NCI-H1436 (cell line): ENCODE measurements around the gene MARS2.
"Not testable (repeated sequence)": the region's sequence is repeated elsewhere in the genome, so short reads cannot be mapped to it uniquely, and the experiment has no call there.

ENCODE experiments used
- DNase-seq: peaks from one replicate; lab custom pipeline; 2025; lab: John Stamatoyannopoulos, UW

Gene MARS2

DNA sequence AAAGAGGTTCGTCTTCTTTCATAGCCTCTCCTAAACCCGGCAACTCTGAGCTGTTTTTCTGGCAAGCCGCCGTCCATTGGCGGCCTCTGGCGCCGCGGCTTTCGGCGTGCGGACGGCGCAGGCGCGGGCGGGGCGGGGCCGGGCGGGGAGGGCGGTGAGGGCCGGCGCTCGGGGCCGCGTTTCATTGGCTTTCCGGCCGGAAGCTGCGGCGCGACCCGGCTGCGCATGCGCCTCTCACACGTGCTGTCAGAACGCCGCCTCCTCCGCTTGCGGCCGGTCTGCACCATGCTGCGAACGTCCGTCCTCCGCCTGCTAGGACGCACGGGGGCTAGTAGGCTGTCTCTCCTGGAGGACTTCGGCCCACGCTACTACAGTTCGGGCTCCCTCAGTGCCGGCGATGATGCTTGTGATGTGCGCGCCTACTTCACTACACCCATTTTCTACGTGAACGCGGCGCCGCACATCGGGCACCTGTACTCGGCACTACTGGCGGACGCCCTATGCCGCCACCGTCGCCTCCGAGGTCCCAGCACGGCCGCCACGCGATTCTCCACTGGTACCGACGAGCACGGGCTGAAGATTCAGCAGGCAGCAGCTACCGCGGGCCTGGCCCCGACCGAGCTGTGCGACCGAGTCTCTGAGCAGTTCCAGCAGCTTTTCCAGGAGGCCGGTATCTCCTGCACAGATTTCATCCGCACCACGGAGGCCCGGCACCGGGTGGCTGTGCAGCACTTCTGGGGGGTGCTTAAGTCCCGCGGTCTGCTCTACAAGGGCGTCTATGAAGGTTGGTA is at the start of gene MARS2:
Gene MARS2 (plus strand): TSS at position 249 of the 791 bp plus-strand sequence. CDS start 37 bp downstream, at position 286.
- peak; percentile 82 for DNase-seq

DNA sequence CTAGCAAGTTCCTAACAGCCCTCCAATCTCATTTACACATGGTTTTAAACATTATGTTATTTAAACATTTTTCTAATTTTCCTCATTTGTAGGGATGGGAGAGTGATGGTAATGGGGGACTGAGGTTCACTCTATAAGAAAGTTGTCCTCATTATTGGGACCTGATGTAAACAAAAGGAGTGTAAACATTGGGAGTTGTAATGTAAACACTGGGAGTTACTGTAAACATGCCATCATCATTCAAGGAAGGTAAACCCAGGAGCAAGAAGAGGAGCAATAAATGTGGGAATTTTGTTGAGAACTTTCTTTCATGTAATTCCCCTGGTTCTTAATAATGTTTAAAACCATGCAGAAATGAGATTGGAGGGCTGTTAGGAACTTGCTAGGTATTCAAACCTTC is 47.6 kb upstream of the MARS2 start:
- DNase-seq, result no peak

DNA sequence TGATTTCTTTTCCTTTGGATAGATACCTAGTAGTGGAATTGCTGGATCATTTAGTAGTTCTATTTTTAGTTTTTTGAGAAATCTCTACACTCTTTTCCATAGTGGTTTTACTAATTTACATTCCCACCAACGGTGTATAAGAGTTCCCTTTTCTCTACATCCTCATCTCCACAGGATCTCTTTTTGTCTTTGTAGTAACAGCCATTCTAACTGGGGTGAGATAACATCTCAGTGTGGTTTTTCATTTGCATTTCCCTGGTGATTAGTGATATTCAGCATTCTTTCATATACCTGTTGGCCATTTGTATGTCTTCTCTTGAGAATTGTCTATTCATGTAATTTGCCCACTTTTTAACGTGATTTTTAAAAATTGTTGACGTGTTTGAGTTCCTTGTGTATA is 43.5 kb upstream of the MARS2 start:
- DNase-seq, result no peak

DNA sequence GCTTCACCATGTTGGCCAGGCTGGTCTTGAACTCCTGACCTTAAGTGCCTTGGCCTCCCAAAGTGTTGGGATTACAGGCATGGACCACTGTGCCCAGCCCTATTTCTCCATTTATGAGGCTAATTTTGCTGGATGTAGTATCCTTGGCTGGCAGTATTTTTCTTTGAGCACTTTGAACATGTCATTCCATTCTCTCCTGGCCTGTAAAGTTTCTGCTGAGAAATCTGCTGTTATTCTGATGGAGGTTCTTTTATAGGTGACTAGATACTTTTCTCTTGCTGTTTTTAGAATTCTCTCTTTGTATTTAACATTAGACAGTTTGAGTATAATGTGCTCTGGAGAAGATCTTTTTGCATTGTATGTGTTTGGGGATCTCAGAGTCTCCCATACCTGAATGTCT is 38.9 kb upstream of the MARS2 start:
- no peak for DNase-seq

DNA sequence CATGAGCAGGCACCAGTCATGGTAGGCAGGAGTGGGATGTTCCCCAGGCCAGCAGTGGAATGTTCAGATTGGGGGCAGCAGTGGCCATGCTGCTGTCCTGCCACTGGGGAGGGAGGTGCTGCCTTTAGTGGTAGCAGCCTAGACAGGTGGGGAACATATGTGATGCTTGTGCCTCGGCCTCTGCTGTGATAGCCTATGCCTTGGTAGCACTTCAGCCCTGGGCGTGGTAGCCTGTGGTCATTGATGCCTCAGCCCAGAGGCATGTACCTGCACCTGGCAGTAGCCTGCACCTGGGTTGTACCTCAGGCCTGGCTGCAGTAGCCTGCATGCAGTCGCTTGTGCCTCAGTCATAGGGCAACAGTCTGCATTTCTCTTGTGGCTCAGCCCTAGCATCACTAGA is 36.9 kb upstream of the MARS2 start:
- no peak for DNase-seq

DNA sequence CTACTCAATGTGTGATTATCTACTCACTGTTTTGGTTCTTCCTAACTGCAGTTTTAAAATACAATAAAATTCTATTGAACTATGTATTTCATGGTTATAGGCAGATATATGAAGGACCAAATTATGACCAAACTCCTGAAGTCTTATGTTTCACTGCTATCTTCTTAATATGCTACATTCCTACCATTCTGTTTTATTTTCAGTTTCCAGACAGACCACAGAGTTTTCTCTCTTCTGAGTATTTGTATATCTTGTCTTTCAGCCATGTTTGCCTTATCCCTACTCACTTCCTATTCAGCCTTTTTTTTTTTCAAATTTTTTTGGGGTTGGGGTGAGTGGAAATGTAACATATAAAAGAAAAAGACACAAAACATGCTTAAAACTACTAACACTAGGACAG is 36.1 kb upstream of the MARS2 start:
- DNase-seq, result no peak

DNA sequence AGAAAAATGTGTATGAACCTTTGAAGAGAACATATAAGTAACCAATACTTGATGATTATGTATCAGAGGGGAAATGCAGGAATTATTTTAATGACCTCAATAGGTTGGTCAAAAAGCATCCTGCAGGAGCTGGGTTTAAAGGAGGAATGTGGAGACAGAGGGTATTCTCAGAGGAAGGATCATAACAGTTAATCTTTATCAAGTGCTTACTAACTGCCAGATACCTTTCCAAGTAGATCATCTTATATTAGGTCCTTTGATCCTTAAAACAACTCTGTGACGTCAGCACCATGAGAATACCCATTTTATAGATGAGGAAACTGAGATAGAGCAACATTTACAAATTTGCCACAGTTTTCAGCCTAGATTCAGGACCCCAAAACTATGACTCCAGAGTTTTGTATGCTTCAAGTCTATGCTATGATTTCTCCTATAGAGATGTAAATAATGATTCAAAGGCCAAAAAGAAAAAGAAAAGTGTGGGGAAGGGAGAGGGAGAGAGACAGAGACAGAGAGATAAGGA is 32.7 kb upstream of the MARS2 start:
- DNase-seq, result no peak

DNA sequence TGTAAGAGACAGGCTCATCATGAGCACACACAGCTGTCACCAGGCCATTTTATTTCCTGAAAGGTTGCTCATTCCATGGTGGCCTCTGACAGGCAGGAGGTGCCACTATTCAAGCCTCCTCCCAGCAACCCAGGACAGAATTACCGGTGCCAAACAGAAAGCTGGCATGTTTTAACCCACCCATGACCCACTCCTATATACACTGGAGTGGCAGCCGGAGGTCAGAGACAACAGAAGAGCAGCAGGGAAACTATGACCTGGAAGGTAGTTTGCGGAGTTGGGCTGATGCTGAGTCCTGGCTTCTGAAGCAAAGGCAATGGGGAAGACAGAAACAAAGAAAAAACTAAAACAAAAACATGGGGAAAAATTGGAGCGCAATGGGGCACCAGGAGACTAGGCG is 32.1 kb upstream of the MARS2 start:
- DNase-seq, result no peak

DNA sequence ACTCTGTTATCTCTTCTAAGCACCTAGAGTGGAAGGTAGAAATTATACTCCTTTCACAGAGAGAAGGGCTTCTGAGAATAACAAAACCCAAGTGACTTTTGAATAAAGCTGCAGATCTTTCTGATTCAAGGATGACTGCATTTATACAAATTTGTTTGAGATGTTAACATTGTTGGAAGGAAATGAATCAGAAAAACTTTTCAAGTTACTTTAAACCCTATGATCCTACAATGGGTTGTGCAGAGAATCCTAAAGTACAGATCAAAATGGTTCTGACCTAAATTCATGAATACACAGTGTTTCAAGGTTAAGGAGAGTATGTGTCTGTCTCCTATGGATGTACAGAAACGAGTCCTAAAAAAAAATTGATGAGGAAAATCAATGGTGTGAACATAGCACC is 31.6 kb upstream of the MARS2 start:
- no peak for DNase-seq

DNA sequence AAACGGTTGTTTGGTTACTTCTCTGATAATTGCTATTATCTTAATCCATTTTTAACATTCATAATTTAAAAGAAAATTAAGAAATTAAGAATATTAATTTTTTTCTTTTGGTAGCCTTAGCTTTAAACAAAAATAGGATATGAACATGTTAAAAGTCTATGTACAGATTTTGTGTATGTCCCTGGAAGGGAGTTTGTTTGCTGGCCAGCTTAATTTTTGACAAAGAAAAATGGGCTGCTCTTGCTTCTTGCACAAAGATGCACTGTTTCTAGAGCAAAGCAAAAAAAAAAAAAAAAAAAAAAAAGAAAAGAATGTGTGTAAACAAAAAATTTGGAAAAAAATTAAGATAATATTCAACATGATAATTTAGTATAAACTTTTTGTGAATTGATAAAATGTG is 31.1 kb upstream of the MARS2 start:
- DNase-seq, result no peak

DNA sequence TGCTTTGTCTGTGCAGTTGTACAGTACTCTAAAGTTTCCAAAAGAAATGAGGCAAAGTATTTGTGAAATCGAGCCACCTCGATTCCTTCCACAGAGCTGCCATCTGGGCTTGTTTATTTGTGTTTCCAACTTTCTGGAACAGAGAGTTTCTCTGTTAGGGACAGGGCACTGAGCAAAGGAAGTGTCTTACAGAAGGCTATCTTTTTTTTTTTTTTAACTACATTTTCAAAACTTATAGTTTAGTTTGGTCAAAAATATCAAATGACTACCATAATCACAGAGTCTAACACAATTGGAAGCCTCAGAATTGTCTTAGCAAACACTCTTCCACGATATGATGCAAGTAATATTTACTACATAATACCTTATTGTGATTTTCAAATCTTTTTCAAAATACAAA is 30.6 kb upstream of the MARS2 start:
- DNase-seq, result no peak

DNA sequence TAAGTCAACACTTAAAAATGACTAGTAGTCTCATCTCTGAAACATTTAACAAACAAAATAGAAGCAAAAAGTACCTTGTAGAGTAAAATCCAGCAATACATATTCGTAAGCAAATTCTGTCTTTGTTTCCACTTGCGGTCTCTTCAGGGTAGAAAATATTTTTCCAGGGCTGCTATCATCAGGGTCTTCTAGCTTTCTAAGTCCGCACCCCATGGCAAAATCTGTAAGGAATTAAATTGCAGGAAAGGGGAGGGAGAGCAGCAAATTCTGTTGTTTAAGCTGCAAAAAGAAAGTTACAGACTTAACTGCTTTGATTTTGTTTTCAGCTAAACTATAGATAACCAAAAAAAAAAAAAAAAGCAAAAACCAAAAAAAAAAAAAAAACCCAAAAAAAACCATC is 29.9 kb upstream of the MARS2 start, which contains the start of gene RFTN2:
Gene RFTN2 (minus strand): TSS at position 342 of the 400 bp plus-strand sequence. CDS start 129 bp downstream, at position 213.
- no peak for DNase-seq

DNA sequence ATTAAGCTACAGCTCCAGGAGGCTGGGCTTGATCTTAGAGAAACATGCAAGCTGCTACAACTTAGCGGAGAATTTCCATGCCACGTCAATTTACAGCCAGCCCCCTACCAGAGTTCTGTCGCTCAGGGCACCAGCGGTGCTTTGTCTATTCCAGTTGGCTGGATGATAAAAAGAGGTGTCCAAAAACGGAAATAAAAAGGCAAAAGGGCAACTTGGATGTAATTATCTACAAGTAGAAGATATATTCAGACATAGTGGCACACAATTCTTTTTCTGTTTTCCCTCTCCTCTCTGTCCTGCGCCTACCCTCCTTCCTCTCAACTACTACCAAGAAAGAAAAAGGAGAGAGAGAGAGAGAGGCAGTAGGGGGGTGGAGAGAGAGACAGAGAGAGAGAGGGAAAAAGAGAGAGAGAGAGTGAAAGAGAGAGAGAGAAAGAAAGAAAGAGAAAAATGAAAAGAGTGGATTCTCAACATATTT is 29.4 kb upstream of the MARS2 start:
- no peak for DNase-seq

DNA sequence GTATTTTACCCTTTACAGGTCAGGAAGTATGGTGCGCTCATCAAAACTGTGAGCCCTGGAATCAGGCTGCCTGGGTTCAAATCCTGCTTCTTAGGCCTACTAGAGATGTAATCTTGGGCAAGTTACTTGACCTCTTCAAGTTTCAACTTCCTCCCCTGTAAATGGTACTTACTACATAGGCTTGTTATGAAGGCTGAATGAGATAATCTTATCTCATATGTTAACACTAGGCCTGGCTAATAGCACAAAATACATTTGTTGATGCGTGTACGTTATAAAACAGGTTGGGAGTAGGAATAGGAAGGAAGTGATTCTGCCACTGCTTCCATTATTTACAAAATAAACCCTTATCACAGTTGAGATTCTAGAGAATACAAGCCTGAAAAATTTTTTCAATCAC is 28.1 kb upstream of the MARS2 start:
- no peak for DNase-seq

DNA sequence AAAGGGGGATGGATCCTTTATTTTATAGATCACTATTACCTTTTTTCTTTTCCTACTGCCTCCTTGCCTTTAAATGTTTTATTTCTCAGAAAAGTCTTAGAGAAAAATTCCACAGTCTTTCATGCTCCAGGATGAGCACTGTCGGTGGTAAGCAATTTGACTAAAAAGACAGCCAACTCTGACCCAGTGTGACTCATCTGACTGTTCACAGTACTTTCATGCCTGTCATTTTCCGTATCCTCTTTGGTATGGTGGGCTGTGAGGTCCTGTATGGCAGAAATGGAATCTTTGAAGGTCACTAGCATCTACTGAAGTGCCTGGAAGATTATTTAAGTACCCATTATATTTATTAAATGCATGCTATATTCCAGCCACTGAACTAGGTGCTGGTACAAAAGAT is 27.7 kb upstream of the MARS2 start:
- no peak for DNase-seq

DNA sequence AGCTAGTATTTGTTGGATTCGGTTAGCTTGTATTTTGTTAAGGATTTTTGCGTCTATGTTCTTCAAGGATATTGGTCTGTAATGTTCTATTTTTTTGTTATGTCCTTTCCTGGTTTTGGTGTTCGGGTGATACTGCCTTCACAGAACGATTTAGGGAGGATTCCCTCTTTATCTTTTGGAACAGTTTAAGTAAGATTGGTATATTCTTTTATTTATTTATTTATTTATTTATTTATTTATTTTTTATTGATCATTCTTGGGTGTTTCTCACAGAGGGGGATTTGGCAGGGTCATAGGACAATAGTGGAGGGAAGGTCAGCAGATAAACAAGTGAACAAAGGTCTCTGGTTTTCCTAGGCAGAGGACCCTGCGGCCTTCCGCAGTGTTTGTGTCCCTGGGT is 10.0 kb upstream of the MARS2 start:
- DNase-seq, result not testable (repeated sequence)

DNA sequence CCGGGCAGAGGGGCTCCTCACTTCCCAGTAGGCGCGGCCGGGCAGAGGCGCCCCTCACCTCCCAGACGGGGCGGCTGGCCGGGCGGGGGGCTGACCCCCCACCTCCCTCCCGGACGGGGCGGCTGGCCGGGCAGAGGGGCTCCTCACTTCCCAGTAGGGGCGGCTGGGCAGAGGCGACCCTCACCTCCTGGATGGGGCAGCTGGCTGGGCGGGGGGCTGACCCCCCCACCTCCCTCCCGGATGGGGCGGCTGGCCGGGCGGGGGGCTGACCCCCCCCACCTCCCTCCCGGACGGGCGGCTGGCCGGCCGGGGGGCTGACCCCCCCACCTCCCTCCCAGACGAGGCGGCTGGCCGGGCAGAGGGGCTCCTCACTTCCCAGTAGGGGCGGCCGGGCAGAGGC is 9.2 kb upstream of the MARS2 start:
- not testable (repeated sequence) for DNase-seq

DNA sequence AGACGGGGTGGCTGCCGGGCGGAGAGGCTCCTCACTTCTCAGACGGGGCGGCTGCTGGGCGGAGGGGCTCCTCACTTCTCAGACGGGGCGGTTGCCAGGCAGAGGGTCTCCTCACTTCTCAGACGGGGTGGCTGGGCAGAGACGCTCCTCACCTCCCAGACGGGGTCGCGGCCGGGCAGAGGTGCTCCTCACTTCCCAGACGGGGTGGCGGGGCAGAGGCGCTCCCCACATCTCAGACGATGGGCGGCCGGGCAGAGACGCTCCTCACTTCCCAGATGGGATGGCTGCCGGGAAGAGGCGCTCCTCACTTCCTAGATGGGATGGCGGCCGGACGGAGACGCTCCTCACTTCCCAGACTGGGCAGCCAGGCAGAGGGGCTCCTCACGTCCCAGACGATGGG is 8.6 kb upstream of the MARS2 start:
- DNase-seq, result not testable (repeated sequence)

DNA sequence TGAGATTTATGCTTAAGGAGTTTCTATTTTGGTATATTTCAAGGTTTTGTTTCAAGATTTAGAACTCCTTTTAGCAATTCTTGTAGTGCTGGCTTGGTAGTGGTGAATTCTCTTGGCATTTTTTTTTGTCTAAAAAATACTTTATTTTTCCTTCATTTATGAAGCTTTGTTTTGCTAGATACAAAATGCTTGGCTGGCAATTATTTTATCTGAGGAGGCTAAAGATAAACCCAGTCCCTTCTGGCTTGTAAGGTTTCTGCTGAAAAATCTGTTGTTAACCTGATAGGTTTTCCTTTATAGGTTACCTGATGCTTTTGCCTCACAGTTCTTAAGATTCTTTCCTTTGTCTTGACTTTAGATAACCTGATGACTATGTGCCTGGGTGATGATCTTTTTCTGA is 5.4 kb upstream of the MARS2 start:
- DNase-seq, result not testable (repeated sequence)

DNA sequence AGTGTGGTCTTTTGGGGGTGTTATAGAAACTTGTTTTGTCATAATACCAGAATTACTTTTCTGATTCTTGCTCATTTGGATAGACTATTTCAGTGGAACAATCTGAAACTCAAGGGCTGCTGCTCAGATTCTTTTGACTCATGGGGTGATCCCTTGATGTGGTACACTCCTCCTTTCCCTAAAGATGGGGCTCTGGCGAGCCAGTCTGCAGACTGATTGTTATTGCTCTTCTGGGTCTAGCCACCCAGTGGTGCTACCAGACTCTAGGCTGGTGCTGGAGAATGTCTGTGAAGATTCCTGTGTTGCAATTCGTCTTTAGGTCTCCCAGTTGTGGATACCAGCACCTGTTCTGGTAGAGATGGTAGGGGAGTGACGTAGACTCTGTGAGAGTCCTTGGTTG is 4.2 kb upstream of the MARS2 start:
- no peak for DNase-seq

DNA sequence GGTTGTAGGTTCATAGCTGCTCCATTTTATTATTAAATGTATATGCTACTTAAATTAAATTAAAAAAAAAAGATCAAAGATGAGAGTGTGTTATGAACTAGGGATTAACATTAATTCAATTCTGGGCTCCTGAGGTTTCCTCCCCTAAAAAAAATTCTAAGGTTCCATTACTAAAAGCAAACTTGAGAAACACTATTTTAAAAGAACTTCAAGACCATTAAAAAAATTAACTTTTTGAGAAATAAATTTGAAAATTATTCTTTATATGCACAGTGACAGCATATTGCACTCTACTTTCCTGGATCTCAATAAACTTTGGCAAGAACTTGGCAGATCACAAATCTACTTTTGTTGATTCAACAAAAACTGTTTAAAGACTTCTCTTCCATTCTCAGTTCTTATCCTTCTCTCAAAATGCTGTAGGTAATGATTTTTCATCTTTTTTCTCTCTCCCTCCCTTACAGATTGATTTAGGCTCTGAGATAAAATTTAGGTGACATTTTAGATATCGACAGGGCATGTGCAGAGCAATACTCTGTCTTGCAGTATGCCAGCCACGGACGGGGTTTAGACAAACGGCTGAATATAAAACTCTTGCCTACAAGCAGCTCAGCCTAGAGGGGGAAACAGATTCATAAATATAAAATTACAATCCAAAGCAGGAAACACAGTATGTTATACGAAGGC is 592 bp upstream of the MARS2 start:
- DNase-seq, result no peak

DNA sequence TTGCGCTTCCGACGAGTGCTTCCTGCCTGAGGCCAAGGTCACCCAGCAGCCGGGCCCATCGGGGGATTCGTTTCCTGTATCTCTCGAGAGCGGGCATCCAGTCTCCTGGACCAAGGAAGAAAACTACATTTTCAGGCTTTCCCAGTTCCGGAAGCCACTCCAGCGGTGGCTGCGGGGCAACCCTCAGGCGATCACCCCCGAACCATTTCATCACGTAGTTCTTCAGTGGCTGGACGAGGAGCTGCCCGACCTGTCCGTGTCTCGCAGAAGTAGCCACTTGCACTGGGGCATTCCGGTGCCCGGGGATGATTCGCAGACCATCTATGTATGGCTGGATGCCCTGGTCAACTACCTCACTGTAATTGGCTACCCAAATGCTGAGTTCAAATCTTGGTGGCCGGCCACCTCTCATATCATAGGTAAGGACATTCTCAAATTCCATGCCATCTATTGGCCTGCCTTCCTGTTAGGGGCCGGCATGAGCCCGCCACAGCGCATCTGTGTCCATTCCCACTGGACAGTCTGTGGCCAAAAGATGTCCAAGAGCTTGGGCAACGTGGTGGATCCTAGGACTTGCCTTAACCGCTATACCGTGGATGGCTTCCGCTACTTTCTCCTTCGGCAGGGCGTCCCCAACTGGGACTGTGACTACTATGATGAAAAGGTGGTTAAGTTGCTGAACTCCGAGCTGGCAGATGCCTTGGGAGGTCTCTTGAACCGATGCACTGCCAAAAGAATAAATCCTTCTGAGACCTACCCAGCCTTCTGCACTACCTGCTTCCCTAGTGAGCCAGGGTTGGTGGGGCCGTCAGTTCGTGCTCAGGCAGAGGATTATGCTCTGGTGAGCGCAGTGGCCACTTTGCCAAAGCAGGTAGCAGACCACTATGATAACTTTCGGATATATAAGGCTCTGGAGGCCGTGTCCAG is 1.0 kb downstream of the MARS2 start:
- DNase-seq, result no peak
